GM23248 (cell line): Measurements from ENCODE around the gene METTL5. TPM values are rescaled to one million over a fixed set of nuclear protein-coding genes. Genes with fewer than 3 reads are reported as not detected.

Experiments used
- DNase-seq: peaks from one replicate; pipeline ENCODE4 v3.0.0-alpha.2; 2015
- H2AFZ ChIP-seq: fragments of 200-600 bp; sonication (generic); 2 replicates; pipeline ENCODE4 v1.6.1; 2016; ENCODE audit warnings: antibody characterized with exemption
- H3F3A ChIP-seq: fragments of 200-600 bp; sonication (generic); 2 replicates; pipeline ENCODE4 v1.6.1; 2016; ENCODE audit warnings: mild to moderate bottlenecking, antibody characterized with exemption, mixed run types; ENCODE audit not compliant: insufficient read depth
- H3K27ac ChIP-seq: fragments of 200-600 bp; sonication (generic); 2 replicates; pipeline ENCODE4 v1.5.1; 2016; ENCODE audit warnings: mild to moderate bottlenecking
- H3K27me3 ChIP-seq: fragments of 200-600 bp; sonication (generic); replicated peaks from 2 replicates; pipeline ENCODE4 v1.6.1; 2016; ENCODE audit warnings: mild to moderate bottlenecking; ENCODE audit not compliant: insufficient read depth
- H3K36me3 ChIP-seq: fragments of 200-600 bp; sonication (generic); 2 replicates; pipeline ENCODE4 v1.6.1; 2016; ENCODE audit warnings: low read depth, mild to moderate bottlenecking
- H3K4me1 ChIP-seq: fragments of 200-600 bp; sonication (generic); 2 replicates; pipeline ENCODE4 v1.6.1; 2016; ENCODE audit warnings: mild to moderate bottlenecking; ENCODE audit not compliant: insufficient read depth
- H3K4me2 ChIP-seq: fragments of 200-600 bp; sonication (generic); one replicate; pipeline ENCODE4 v1.6.1; 2016; ENCODE audit warnings: mild to moderate bottlenecking; ENCODE audit not compliant: unreplicated experiment
- H3K4me3 ChIP-seq: fragments of 200-600 bp; sonication (generic); 2 replicates; pipeline ENCODE4 v1.5.1; 2016; ENCODE audit warnings: mild to moderate bottlenecking
- H3K79me2 ChIP-seq: fragments of 200-600 bp; sonication (generic); 2 replicates; pipeline ENCODE4 v1.6.1; 2016; ENCODE audit warnings: mild to moderate bottlenecking; ENCODE audit not compliant: insufficient read depth
- H3K9ac ChIP-seq: fragments of 200-600 bp; sonication (generic); 2 replicates; pipeline ENCODE4 v1.6.1; 2016; ENCODE audit warnings: mild to moderate bottlenecking
- H3K9me2 ChIP-seq: fragments of 200-600 bp; sonication (generic); 2 replicates; pipeline ENCODE4 v1.6.1; 2016; ENCODE audit warnings: mixed run types, mild to moderate bottlenecking, moderate library complexity; ENCODE audit not compliant: insufficient read depth
- H3K9me3 ChIP-seq: fragments of 200-600 bp; sonication (generic); one replicate; pipeline ENCODE4 v1.6.1; 2017; ENCODE audit warnings: low read depth
- H4K20me1 ChIP-seq: fragments of 200-600 bp; sonication (generic); 2 replicates; pipeline ENCODE4 v1.6.0; 2016; ENCODE audit not compliant: insufficient read depth
- EZH2 ChIP-seq: fragments of 200-600 bp; sonication (generic); IDR thresholded peaks from 2 replicates; pipeline ENCODE4 v1.6.1; 2018; ENCODE audit warnings: antibody characterized with exemption, mild to moderate bottlenecking; ENCODE audit not compliant: insufficient read depth, poor library complexity, severe bottlenecking
- EZH2phosphoT487 ChIP-seq: fragments of 200-600 bp; sonication (generic); IDR thresholded peaks from 2 replicates; pipeline ENCODE4 v1.6.1; 2018; ENCODE audit warnings: antibody characterized with exemption, moderate library complexity, mild to moderate bottlenecking, low read depth; ENCODE audit not compliant: insufficient read depth
- WGBS, 2 experiments: methylation state at CpG; one replicate each; pipeline ENCODE4 v1.1.6; 2015 to 2017; ENCODE audit warnings: low lambda C conversion rate in 2 of 2, low coverage in 1 of 2; ENCODE audit errors: missing lambda C conversion rate in 2 of 2; 5-methylcytosine and 5-hydroxymethylcytosine counted together
- in situ Hi-C: fragments of 300-500 bp; cut with MboI; formaldehyde crosslinking; loops from 2 replicates; pipeline ENCODE4 v1.15.0; 2020
- polyA plus RNA-seq: library from polyadenylated mRNA; unstranded; fragments of >200 nt; fragmentation: Nextera tagmentation; extraction: Ambion mirVana; gene quantifications from 2 replicates; pipeline ENCODE4 v1.2.1, GENCODE V29; 2016
- total RNA-seq: library from RNA; depleted of rRNA; stranded (reverse); fragments of >200 nt; shearing (Covaris generic); gene quantifications from 2 replicates; pipeline ENCODE4 v1.2.3, GENCODE V29; 2014; rRNA removed

METTL5 gene
- total and polyA plus RNA-seq, 2 experiments from 2014 or later, result 29.2 to 83.2 TPM

DNA sequence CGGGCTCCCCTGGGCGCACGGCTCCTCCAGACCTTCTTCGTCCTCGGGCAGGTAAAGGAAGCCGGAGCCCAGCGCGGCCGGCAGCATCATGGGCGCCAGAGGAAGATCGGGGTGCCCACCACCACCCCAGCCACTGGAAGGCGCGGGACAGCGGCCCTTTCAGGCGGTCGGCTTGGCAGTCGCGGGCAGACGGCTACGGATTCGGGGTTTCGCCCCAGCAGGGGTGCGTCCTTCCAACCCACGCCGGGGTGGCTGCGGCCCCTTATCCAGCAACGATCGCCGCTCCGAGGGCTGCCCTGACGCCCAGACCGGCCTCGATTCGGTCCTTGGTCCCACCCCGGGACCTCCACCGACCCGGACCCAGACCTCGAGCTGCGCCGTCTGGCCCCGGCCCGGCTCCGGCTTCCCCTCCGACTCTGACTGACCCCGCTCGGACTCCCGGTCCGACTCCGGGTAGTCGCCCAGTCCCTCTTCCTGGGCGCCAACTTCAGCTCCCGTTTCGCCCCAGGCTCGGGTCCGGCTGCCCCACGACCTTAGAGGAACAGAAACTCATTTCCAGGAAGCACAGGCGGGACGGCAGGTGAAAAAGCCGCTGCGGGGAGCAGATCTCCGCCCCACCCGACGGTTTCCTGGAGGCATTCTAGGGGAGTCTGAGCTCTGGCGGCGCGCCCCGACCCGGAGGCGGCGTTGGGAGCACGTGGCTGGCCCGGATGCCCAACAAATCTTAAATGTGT lies 56.3 kb downstream of the METTL5 start:
- H3K4me1 ChIP-seq, result no peaks in the 10 kb centered on the region
- in situ Hi-C loops, result no loop called here
- H3K9me2 ChIP-seq, result no peaks in the 10 kb centered on the region
- 15 to 28% methylated on average over 21 to 60 of the region's 72 CpGs for WGBS, 2 experiments
- peaks cover 24% of the 10 kb centered on the region for H3K27me3 ChIP-seq
- H3K9ac ChIP-seq, result 0 out of 2 replicates have a peak overlapping the region, but pooled peaks have one; percentile 13
- H3K4me3 ChIP-seq, result peak overlapping the region; percentile 67
- peak; percentile 35 for DNase-seq
- H3K4me2 ChIP-seq, result peak overlapping the region; percentile 72
- TF ChIP-seq EZH2phosphoT487 (no peak), EZH2 (peak; percentile 62)
- H3K27ac ChIP-seq, result no peak overlapping the region
- no peaks in the 10 kb centered on the region for H4K20me1 ChIP-seq
- H3K79me2 ChIP-seq, result no peaks in the 10 kb centered on the region
- H3F3A ChIP-seq, result no peaks in the 10 kb centered on the region
- no peaks in the 10 kb centered on the region for H3K36me3 ChIP-seq
- H2AFZ ChIP-seq, result peak overlapping the region; percentile 87
- no peaks in the 10 kb centered on the region for H3K9me3 ChIP-seq

- in situ Hi-C loops, result no loop called here
- Histone ChIP-seq H3K27ac (no peak overlapping the region), H3K4me2 (no peak overlapping the region), H3K79me2 (no peaks in the 10 kb centered on the region), H2AFZ (no peak overlapping the region), H3K36me3 (no peaks in the 10 kb centered on the region), H3K9me3 (no peaks in the 10 kb centered on the region), H3K4me1 (no peaks in the 10 kb centered on the region), H3F3A (no peaks in the 10 kb centered on the region), H3K27me3 (peaks cover 24% of the 10 kb centered on the region), H3K4me3 (no peak overlapping the region), H4K20me1 (no peaks in the 10 kb centered on the region), H3K9ac (no peak overlapping the region), H3K9me2 (no peaks in the 10 kb centered on the region)
- DNase-seq, result peak; percentile 78
- TF ChIP-seq EZH2, result no peak
- TF ChIP-seq EZH2phosphoT487, result no peak
- WGBS, 2 experiments, result 18 to 19% methylated on average over 12 of the region's 12 CpGs
Observed at GRCh38 chr2:169767243-169767888, 57.3 kb downstream of the METTL5 start.

DNA sequence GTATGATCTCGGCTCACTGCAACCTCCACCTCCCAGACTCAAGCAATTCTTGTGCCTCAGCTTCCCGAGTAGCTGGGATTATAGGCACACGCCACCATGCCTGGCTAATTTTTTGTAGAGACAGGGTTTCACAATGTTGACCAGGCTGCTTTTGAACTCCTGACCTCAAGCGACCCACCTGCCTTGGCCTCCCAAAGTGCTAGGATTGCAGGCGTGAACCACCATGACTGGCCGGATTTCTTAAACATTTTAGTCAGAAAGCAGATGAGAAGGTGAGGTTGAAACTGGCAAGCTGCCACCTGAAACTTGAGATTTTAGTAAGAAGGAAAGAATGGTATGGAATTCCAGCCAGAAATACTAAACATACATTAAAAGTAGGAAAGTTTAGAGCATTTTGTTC lies 59.2 kb downstream of the METTL5 start:
- Histone ChIP-seq H3K9ac (no peak overlapping the region), H3K79me2 (no peaks in the 10 kb centered on the region), H3K27me3 (peaks cover 27% of the 10 kb centered on the region), H3K9me2 (no peaks in the 10 kb centered on the region), H3K4me2 (no peak overlapping the region), H4K20me1 (no peaks in the 10 kb centered on the region), H3K27ac (no peak overlapping the region), H3F3A (no peaks in the 10 kb centered on the region), H3K4me1 (no peaks in the 10 kb centered on the region), H3K36me3 (no peaks in the 10 kb centered on the region), H3K4me3 (no peak overlapping the region), H2AFZ (no peak overlapping the region), H3K9me3 (no peaks in the 10 kb centered on the region)
- in situ Hi-C loops, result no loop called here
- 88 to 89% methylated on average over 6 of the region's 6 CpGs for WGBS, 2 experiments
- no peak for DNase-seq
- TF ChIP-seq EZH2 (no peak), EZH2phosphoT487 (no peak)

DNA sequence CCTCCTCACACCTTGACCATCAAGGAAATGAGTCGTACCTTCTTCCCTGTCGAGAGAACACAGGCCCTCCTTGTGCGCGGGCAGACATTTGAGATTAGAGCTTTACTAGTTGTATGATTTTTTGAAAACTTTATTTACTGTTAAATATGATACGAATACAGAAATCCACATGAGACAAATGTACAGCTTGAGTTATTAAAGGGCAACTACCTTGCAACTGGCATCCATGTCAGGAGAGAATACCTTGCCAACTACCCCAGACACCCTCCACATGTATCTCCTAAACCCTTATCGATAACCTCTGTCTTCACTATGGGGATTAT lies 62.8 kb downstream of the METTL5 start:
- no peak overlapping the region for H2AFZ ChIP-seq
- no peak overlapping the region for H3K4me3 ChIP-seq
- in situ Hi-C loops, result no loop called here
- H3K27ac ChIP-seq, result no peak overlapping the region
- no peak overlapping the region for H3K4me2 ChIP-seq
- 69 to 73% methylated on average over 6 of the region's 6 CpGs for WGBS, 2 experiments
- TF ChIP-seq EZH2, result no peak
- no peak for TF ChIP-seq EZH2phosphoT487
- H3K79me2 ChIP-seq, result no peaks in the 10 kb centered on the region
- 0 out of 2 replicates have a peak, but pooled peaks cover 3% of the 10 kb centered on the region for H3K27me3 ChIP-seq
- H3K9ac ChIP-seq, result no peak overlapping the region
- H3K9me3 ChIP-seq, result no peaks in the 10 kb centered on the region
- no peak for DNase-seq
- no peaks in the 10 kb centered on the region for H3F3A ChIP-seq
- H3K4me1 ChIP-seq, result no peaks in the 10 kb centered on the region
- H3K9me2 ChIP-seq, result no peaks in the 10 kb centered on the region
- no peaks in the 10 kb centered on the region for H3K36me3 ChIP-seq
- H4K20me1 ChIP-seq, result no peaks in the 10 kb centered on the region

Other genes with a start within 250 kb of the METTL5 start
- 23.0 and 28.2 TPM in 2 replicates for gene PPIG, start 240.6 kb downstream of the METTL5 start, total RNA-seq
- gene PPIG, start 240.6 kb downstream of the METTL5 start, polyA plus RNA-seq, result 51.3 and 60.5 TPM in 2 replicates
- gene CFAP210, start 130.5 kb downstream of the METTL5 start, total RNA-seq, result not detected in 2 replicates
- gene CFAP210, start 130.5 kb downstream of the METTL5 start, polyA plus RNA-seq, result 0.11 TPM in 1 of 2 replicates, not detected in the other
- gene PHOSPHO2, start 130.4 kb downstream of the METTL5 start, total RNA-seq, result 0.86 and 2.4 TPM in 2 replicates
- gene PHOSPHO2, start 130.4 kb downstream of the METTL5 start, polyA plus RNA-seq, result 3.6 and 3.8 TPM in 2 replicates
- 0.38 and 1.7 TPM in 2 replicates for gene KLHL23, start 91.1 kb downstream of the METTL5 start, total RNA-seq
- gene KLHL23, start 91.1 kb downstream of the METTL5 start, polyA plus RNA-seq, result 0.26 and 0.62 TPM in 2 replicates
- 80.4 and 97.6 TPM in 2 replicates for gene SSB, start 26.0 kb downstream of the METTL5 start, total RNA-seq
- gene SSB, start 26.0 kb downstream of the METTL5 start, polyA plus RNA-seq, result 200 and 204 TPM in 2 replicates
- gene UBR3, start 2.5 kb upstream of the METTL5 start, total RNA-seq, result 21.2 and 22.4 TPM in 2 replicates
- 8.9 and 9.2 TPM in 2 replicates for gene UBR3, start 2.5 kb upstream of the METTL5 start, polyA plus RNA-seq